Endothelial cell of umbilical vein (primary cell): ENCODE measurements around the gene LMNA. TPM values are rescaled to one million over a fixed set of nuclear protein-coding genes. Genes with fewer than 3 reads are reported as not detected.

Experiments used
- BruUV-seq: library from RNA; stranded (reverse); fragments of 400-500 nt; replicated peaks from 2 replicates; lab custom pipeline; 2021; lab: Mats Ljungman, UMichigan
- CTCF ChIA-PET: fragments of 300-600, 350-600 bp; sonication (Branson Sonifier 250); formaldehyde crosslinking; loops from one replicate; lab custom pipeline; 2021; ENCODE audit warnings: antibody characterized with exemption, inconsistent platforms; lab: Charles Lee
- POLR2A ChIA-PET: fragments of 300-600, 350-600 bp; sonication (Branson Sonifier 250); formaldehyde crosslinking; loops from one replicate; lab custom pipeline; 2021; ENCODE audit warnings: antibody characterized with exemption, inconsistent platforms; lab: Charles Lee
- DNase-seq: peaks from one replicate; pipeline ENCODE4 v3.0.0-alpha.2; 2011; ENCODE audit warnings: low read depth, low spot score
- FAIRE-seq: peaks from 2 replicates; lab custom pipeline; 2011; peaks lifted over from hg19 to GRCh38; lab: Jason Lieb, UNC
- H2AFZ ChIP-seq: 2 replicates; pipeline ENCODE4 v1.6.0; 2012; ENCODE audit warnings: low read depth, low read length, control low read depth, inconsistent platforms
- H3K27ac ChIP-seq: 2 replicates; pipeline ENCODE4 v1.5.1; 2011; ENCODE audit warnings: low read depth, mild to moderate bottlenecking, control low read depth, low read length, moderate library complexity; ENCODE audit not compliant: insufficient read depth
- H3K27me3 ChIP-seq, 2 experiments: 2 replicates each; pipeline versions ENCODE4 v1.6.0 to v1.6.1; 2011; ENCODE audit warnings: low read length in 2 of 2, mixed read lengths in 1 of 2; ENCODE audit not compliant: control insufficient read depth in 2 of 2, insufficient read depth in 2 of 2
- H3K36me3 ChIP-seq, 2 experiments: 2 replicates in 1 of 2; 3 replicates in 1 of 2; pipeline ENCODE4 v1.5.1; 2011; ENCODE audit warnings: low read length in 2 of 2, mild to moderate bottlenecking in 1 of 2, moderate library complexity in 1 of 2; ENCODE audit not compliant: control insufficient read depth in 2 of 2, insufficient read depth in 2 of 2; ENCODE audit errors: extremely low read depth in 1 of 2
- H3K4me1 ChIP-seq: 3 replicates; pipeline ENCODE4 v1.5.1; 2011; ENCODE audit warnings: mild to moderate bottlenecking, low read length; ENCODE audit not compliant: control insufficient read depth, insufficient read depth; ENCODE audit errors: extremely low read depth
- H3K4me2 ChIP-seq: 2 replicates; pipeline ENCODE4 v1.6.1; 2011; ENCODE audit warnings: low read length, control low read depth, mixed read lengths; ENCODE audit not compliant: insufficient read depth
- H3K4me3 ChIP-seq, 3 experiments: fragments of 200-600 bp in 1 of 3; sonication (generic), shearing (Covaris generic) in 1 of 3; replicated peaks in 1 of 3; 2 replicates each; pipeline ENCODE4 v1.5.1; 2011 to 2016; ENCODE audit warnings: control low read depth in 3 of 3, low read length in 3 of 3, mild to moderate bottlenecking in 2 of 3, inconsistent platforms in 1 of 3, low read depth in 1 of 3, moderate library complexity in 1 of 3; ENCODE audit not compliant: insufficient read depth in 1 of 3
- H3K79me2 ChIP-seq: 2 replicates; pipeline ENCODE4 v1.6.0; 2012; ENCODE audit warnings: low read length, inconsistent platforms; ENCODE audit not compliant: control insufficient read depth, insufficient read depth
- H3K9ac ChIP-seq: replicated peaks from 2 replicates; pipeline ENCODE3; 2011; ENCODE audit warnings: low read length, control low read depth; ENCODE audit not compliant: insufficient read depth; ENCODE audit errors: extremely low read depth
- H3K9me1 ChIP-seq: replicated peaks from 3 replicates; pipeline ENCODE4 v1.6.0; 2011; ENCODE audit warnings: mild to moderate bottlenecking, low read length; ENCODE audit not compliant: control insufficient read depth, insufficient read depth; ENCODE audit errors: extremely low read depth
- H3K9me3 ChIP-seq: replicated peaks from 2 replicates; pipeline ENCODE4 v1.5.1; 2012; ENCODE audit warnings: low read length, inconsistent platforms; ENCODE audit not compliant: control insufficient read depth, insufficient read depth
- H4K20me1 ChIP-seq: replicated peaks from 2 replicates; pipeline ENCODE3; 2011; ENCODE audit warnings: mild to moderate bottlenecking, low read length; ENCODE audit not compliant: control insufficient read depth, insufficient read depth; ENCODE audit errors: extremely low read depth
- CTCF ChIP-seq, 2 donors: IDR thresholded peaks; 1 replicate in 1 of 2; 2 replicates in 1 of 2; pipeline ENCODE4 v1.5.1; 2011; ENCODE audit warnings: low read length in 2 of 2, mild to moderate bottlenecking in 2 of 2, moderate library complexity in 2 of 2, control low read depth in 1 of 2, inconsistent platforms in 1 of 2, low read depth in 1 of 2; ENCODE audit not compliant: insufficient read depth in 1 of 2; ENCODE audit errors: extremely low read depth in 1 of 2
- EZH2 ChIP-seq: IDR thresholded peaks from 2 replicates; pipeline ENCODE4 v1.6.1; 2012; ENCODE audit warnings: borderline replicate concordance, low read depth, mild to moderate bottlenecking, moderate library complexity, low read length, inconsistent platforms; ENCODE audit not compliant: severe bottlenecking
- FOS ChIP-seq: IDR thresholded peaks from 2 replicates; pipeline ENCODE4 v1.6.1; 2011; ENCODE audit warnings: mild to moderate bottlenecking, low read length, moderate library complexity, borderline replicate concordance; ENCODE audit not compliant: insufficient read depth
- GATA2 ChIP-seq: IDR thresholded peaks from 2 replicates; pipeline ENCODE4 v1.7.0; 2011; ENCODE audit warnings: low read depth, mild to moderate bottlenecking, moderate library complexity, mixed read lengths, low read length; ENCODE audit not compliant: insufficient read length, insufficient read depth
- JUN ChIP-seq: IDR thresholded peaks from 2 replicates; pipeline ENCODE4 v1.6.1; 2011; ENCODE audit warnings: borderline replicate concordance, low read depth; ENCODE audit not compliant: insufficient read length, insufficient read depth
- MAX ChIP-seq: IDR thresholded peaks from 2 replicates; pipeline ENCODE4 v1.6.1; 2011; ENCODE audit not compliant: insufficient read depth, insufficient read length
- MYC ChIP-seq: IDR thresholded peaks from one replicate; pipeline ENCODE4 v1.6.1; 2011; ENCODE audit warnings: mild to moderate bottlenecking, low read depth, low read length
- POLR2A ChIP-seq: IDR thresholded peaks from 2 replicates; pipeline ENCODE4 v1.6.1; 2012; ENCODE audit warnings: low read depth, mild to moderate bottlenecking, control low read depth, low read length
- POLR2AphosphoS5 ChIP-seq: IDR thresholded peaks from 2 replicates; pipeline ENCODE4 v1.6.1; 2012; ENCODE audit warnings: low read depth, mild to moderate bottlenecking, control low read depth, low read length, moderate library complexity; ENCODE audit not compliant: insufficient read depth
- dilution Hi-C: fragments of 300-500 bp; cut with MboI; formaldehyde crosslinking; loops from one replicate; pipeline ENCODE4 v1.15.0; 2019; ENCODE audit warnings: low sequenced_read_pairs; ENCODE audit not compliant: extremely low pct_ligation_motif_present
- intact Hi-C: fragments of 100-400 bp; cut with micrococcal nuclease; formaldehyde crosslinking; loops from one replicate; pipeline ENCODE4 v1.10.0; 2022
- polyA plus RNA-seq, 4 experiments: library from polyadenylated mRNA; depleted of rRNA in 3 of 4; stranded (reverse) in 3 of 4; unstranded in 1 of 4; fragments of >200 nt; gene quantifications; 2 replicates each; pipeline versions ENCODE4 v1.2.1 to v1.2.3, GENCODE V29; 2011 to 2012; ENCODE audit warnings: missing spikeins in 1 of 4
- total RNA-seq: library from RNA; stranded (reverse); gene quantifications from 2 replicates; pipeline ENCODE4 v1.2.3, GENCODE V29; 2021

LMNA gene
- total and polyA plus RNA-seq, 2 donors (not counting 3 experiments of a cell fraction or from before 2014, with no cell fraction given) = 371 to 742 TPM

GRCh38 chr1:156162430-156163037 lies 48.0 kb downstream of the LMNA start:
- H2AFZ ChIP-seq = no peak overlapping the region
- no TSS peak for BruUV-seq

More at GRCh38 chr1:156162430-156163037, 48.0 kb downstream of the LMNA start:
- Histone ChIP-seq H3K9me1 (no peaks in the 10 kb centered on the region), H3K9ac (no peak overlapping the region), H4K20me1 (no peaks in the 10 kb centered on the region), H3K4me3 (no peak overlapping the region), H3K27ac (peak overlapping the region; percentile 31), H3K27me3 (no peaks in the 10 kb centered on the region), H3K4me1 (peaks cover 20% of the 10 kb centered on the region), H3K79me2 (no peaks in the 10 kb centered on the region), H3K36me3 (no peaks in the 10 kb centered on the region), H3K4me2 (no peak overlapping the region), H3K9me3 (no peaks in the 10 kb centered on the region)
- ChIA-PET CTCF (interaction anchor here (1.1 to 4.0 kb wide), 3 partner anchors 17 to 71 kb away, joined by 3 to 33 read pairs (median 11); no protein-coding TSS in a partner anchor), POLR2A (no interaction called here)
- dilution Hi-C loops = no loop called here
- no peak for FAIRE-seq
- TF ChIP-seq POLR2AphosphoS5 (no peak), MYC (no peak), FOS (no peak), POLR2A (no peak), MAX (no peak), EZH2 (no peak), GATA2 (no peak), CTCF (IDR thresholded peaks at IDR 0.05; ENCODE audit: extremely low read depth in 1 of 2, insufficient read depth in 1 of 2, low read depth in 1 of 2, low read length in 2 of 2) (no peak), JUN (no peak)
- intact Hi-C loops = no loop called here
- no peak for DNase-seq
